ENCODE measurements around the gene DUSP23. TPM values are rescaled to one million over a fixed set of nuclear protein-coding genes. Genes with fewer than 3 reads are reported as not detected.

Gene DUSP23
- total RNA-seq, 4 donors from 2014 or later = 47.0 to 94.6 (median 77.2) TPM

DNA sequence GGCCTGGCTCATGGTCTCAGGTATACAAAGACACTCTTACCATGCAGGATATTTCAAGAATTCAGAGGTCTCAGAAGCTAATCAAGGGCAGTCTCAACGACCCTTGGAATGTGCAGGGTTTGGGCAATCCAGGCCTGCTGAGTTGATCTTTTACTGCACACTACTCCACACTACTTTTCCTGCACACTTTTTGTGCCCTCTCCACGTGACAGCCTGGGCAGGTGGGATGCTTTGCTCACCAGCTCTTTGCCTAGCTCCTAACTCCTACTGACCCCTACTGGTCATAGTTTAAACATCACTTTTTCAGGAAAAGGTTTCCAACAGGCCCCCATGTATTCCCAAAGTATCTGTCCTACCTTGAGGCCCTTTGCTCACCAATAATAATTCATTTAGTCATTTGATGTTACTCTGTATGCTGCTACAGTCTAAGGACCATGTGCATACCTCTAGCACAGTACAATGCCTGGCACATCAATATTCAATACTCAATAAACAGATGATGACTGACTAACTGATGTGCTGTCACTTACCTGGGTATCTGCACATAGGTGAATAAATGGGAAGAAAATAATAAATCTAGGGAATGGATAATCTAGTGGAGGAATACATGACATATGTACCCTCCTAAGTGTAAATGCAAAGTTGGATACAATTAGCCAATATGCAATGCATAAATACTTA lies 9.6 kb downstream of the DUSP23 start:
- Histone ChIP-seq H3K4me3 (no peak overlapping the region), H3K36me3 (no peaks in the 10 kb centered on the region), H3K27me3 (peaks cover 0 to 15% (median 3%) of the 10 kb centered on the region in 3 donors), H3K27ac (no peak overlapping the region), H3K4me1 (no peaks in the 10 kb centered on the region), H3K9me3 (no peaks in the 10 kb centered on the region)
- in situ Hi-C loops (cut with MboI; ENCODE audit: low sequenced_read_pairs in 4 of 4) = loop anchor here in 2 of 4 donors (10.0 to 25.0 kb wide), 3 partner anchors 104 to 628 kb away; partner anchors contain the start of gene CADM3 (in 1 of the 2)
- no peak for ATAC-seq
- intact Hi-C loops (cut with DNase I; ENCODE audit: low total_unique reads) = loop anchor here (10.0 kb wide), 1 partner anchor 626 kb away; no protein-coding TSS in a partner anchor
- TF ChIP-seq CTCF (IDR thresholded peaks at IDR 0.05 in 4 of 5, conservative IDR thresholded peaks at IDR 0.05 in 1 of 5) (peak; percentile 32 to 62 (median 42)), POLR2A (IDR thresholded peaks at IDR 0.05) (no peak)
- no peak for DNase-seq

GRCh38 chr1:159791031-159791430 lies 10.3 kb downstream of the DUSP23 start:
- TF ChIP-seq POLR2A (IDR thresholded peaks at IDR 0.05) (no peak), CTCF (IDR thresholded peaks at IDR 0.05 in 4 of 5, conservative IDR thresholded peaks at IDR 0.05 in 1 of 5) (no peak)
- ATAC-seq = no peak

GRCh38 chr1:159791461-159791860 lies 10.7 kb downstream of the DUSP23 start:
- ATAC-seq = no peak
- no peaks in the 10 kb centered on the region for H3K4me1 ChIP-seq
- no peak for DNase-seq
- H3K4me3 ChIP-seq = no peak overlapping the region
- in situ Hi-C loops (cut with MboI; ENCODE audit: low sequenced_read_pairs in 4 of 4) (loop anchor here in 2 of 4 donors (10.0 to 25.0 kb wide), 3 partner anchors 103 to 629 kb away; partner anchors contain the start of gene CADM3 (in 1 of the 2)), intact Hi-C loops (cut with DNase I; ENCODE audit: low total_unique reads) (loop anchor here (10.0 kb wide), 1 partner anchor 627 kb away; no protein-coding TSS in a partner anchor)
- H3K27me3 ChIP-seq = peaks cover 0 to 17% (median 3%) of the 10 kb centered on the region in 3 donors
- H3K36me3 ChIP-seq = no peaks in the 10 kb centered on the region
- H3K27ac ChIP-seq = no peak overlapping the region
- no peaks in the 10 kb centered on the region for H3K9me3 ChIP-seq
- TF ChIP-seq POLR2A (IDR thresholded peaks at IDR 0.05) (no peak), CTCF (IDR thresholded peaks at IDR 0.05 in 4 of 5, conservative IDR thresholded peaks at IDR 0.05 in 1 of 5) (no peak)

More at GRCh38 chr1:159791031-159791430, 10.3 kb downstream of the DUSP23 start:
- Histone ChIP-seq H3K4me3 (no peak overlapping the region), H3K36me3 (no peaks in the 10 kb centered on the region), H3K9me3 (no peaks in the 10 kb centered on the region), H3K4me1 (no peaks in the 10 kb centered on the region), H3K27ac (no peak overlapping the region), H3K27me3 (peaks cover 0 to 17% (median 3%) of the 10 kb centered on the region in 3 donors)
- intact Hi-C loops (cut with DNase I; ENCODE audit: low total_unique reads) = loop anchor here (10.0 kb wide), 1 partner anchor 626 kb away; no protein-coding TSS in a partner anchor
- no peak for DNase-seq
- in situ Hi-C loops (cut with MboI; ENCODE audit: low sequenced_read_pairs in 4 of 4) = loop anchor here in 2 of 4 donors (10.0 to 25.0 kb wide), 3 partner anchors 104 to 629 kb away; partner anchors contain the start of gene CADM3 (in 1 of the 2)

DNA sequence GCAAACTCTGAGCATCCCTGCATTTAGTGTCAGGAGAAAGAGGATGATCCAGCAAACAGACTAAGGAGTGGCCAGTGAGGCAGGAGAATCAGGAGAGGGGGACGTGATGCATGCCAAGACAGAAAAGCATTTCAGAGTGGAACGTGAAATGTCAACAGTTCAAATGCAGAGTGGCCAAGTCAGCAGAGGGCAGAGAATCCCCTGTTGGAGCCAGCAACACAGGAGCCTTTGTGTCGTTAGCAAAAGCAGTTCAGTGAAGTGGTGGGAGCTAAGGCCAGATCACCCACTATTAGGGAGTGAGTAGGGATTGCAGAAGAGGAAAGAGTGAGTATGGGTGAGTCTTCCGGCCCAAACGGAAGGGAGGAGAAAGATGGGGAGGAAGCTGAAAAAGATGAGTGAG lies 14.8 kb downstream of the DUSP23 start:
- H3K4me1 ChIP-seq = no peaks in the 10 kb centered on the region
- ATAC-seq = no peak

More for the DNA sequence above, 14.8 kb downstream of the DUSP23 start:
- H3K4me3 ChIP-seq = no peak overlapping the region
- H3K27me3 ChIP-seq = peaks cover 0 to 17% (median 3%) of the 10 kb centered on the region in 3 donors
- no peaks in the 10 kb centered on the region for H3K9me3 ChIP-seq
- no peaks in the 10 kb centered on the region for H3K36me3 ChIP-seq
- H3K27ac ChIP-seq = no peak overlapping the region
- no peak for DNase-seq
- intact Hi-C loops (cut with DNase I; ENCODE audit: low total_unique reads) = loop anchor here (5.0 to 10.0 kb wide), 3 partner anchors 152 to 631 kb away; partner anchors contain the start of gene IGSF9
- in situ Hi-C loops (cut with MboI; ENCODE audit: low sequenced_read_pairs in 4 of 4) = loop anchor here in 3 of 4 donors (5.0 to 25.0 kb wide), 4 partner anchors 97 to 633 kb away; partner anchors contain the start of gene CADM3 (in 1 of the 3)
- TF ChIP-seq CTCF (IDR thresholded peaks at IDR 0.05 in 4 of 5, conservative IDR thresholded peaks at IDR 0.05 in 1 of 5) = no peak
- no peak for TF ChIP-seq POLR2A (IDR thresholded peaks at IDR 0.05)
